Measurements from ENCODE around the gene PRLR.

- TF ChIP-seq, protein P1, sequence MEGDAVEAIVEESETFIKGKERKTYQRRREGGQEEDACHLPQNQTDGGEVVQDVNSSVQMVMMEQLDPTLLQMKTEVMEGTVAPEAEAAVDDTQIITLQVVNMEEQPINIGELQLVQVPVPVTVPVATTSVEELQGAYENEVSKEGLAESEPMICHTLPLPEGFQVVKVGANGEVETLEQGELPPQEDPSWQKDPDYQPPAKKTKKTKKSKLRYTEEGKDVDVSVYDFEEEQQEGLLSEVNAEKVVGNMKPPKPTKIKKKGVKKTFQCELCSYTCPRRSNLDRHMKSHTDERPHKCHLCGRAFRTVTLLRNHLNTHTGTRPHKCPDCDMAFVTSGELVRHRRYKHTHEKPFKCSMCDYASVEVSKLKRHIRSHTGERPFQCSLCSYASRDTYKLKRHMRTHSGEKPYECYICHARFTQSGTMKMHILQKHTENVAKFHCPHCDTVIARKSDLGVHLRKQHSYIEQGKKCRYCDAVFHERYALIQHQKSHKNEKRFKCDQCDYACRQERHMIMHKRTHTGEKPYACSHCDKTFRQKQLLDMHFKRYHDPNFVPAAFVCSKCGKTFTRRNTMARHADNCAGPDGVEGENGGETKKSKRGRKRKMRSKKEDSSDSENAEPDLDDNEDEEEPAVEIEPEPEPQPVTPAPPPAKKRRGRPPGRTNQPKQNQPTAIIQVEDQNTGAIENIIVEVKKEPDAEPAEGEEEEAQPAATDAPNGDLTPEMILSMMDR (IDR thresholded peaks at IDR 0.05), result no peak
- no peak for TF ChIP-seq ZFX (IDR thresholded peaks at IDR 0.05; ENCODE audit: borderline replicate concordance)
Observed at GRCh38 chr5:35266276-35266675, 36.0 kb upstream of the PRLR start.

Measured in 22Rv1 (cell line).